Skin of body (tissue), 2 donors: ENCODE measurements around the gene FMN1. TPM values are rescaled to one million over a fixed set of nuclear protein-coding genes. Genes with fewer than 3 reads are reported as not detected.
A peak's percentile ranks its signal among the peaks of the same experiment; 100 is the strongest.
"Not testable (repeated sequence)": the region's sequence is repeated elsewhere in the genome, so short reads cannot be mapped to it uniquely, and the experiment has no call there.

Source experiments
- DNase-seq: peaks from one replicate; lab custom pipeline; 2025; lab: John Stamatoyannopoulos, UW
- total RNA-seq: library from RNA; depleted of rRNA; stranded (reverse); fragments of >200 nt; gene quantifications from one replicate; pipeline ENCODE4 v1.2.3, GENCODE V29; 2014

The FMN1 gene
- total RNA-seq, 1 donor from 2014 or later: 11.5 TPM

DNA sequence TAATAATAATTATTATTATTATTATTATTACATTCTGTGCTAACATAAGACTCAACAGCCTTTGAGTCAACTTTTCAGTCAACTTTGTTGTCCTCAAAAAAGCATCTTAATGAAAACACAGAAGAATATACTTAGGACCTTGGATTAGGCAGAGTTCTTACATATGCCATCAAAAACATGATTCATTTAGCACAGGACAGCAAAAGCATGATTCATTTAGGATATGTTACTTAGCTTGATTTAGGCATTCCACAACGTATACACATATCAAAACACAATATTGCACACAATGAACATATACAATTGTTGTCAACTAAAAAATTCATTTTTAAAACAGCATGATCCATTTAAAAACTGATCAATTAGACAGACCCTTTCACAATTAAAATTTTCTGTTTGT is 213.0 kb downstream of the FMN1 start:
- no peak for DNase-seq

- DNase-seq: no peak
Measured at GRCh38 chr15:32979710-32980109, 214.8 kb downstream of the FMN1 start.

- no peak for DNase-seq
Measured at GRCh38 chr15:32977506-32977905, 217.0 kb downstream of the FMN1 start.

DNA sequence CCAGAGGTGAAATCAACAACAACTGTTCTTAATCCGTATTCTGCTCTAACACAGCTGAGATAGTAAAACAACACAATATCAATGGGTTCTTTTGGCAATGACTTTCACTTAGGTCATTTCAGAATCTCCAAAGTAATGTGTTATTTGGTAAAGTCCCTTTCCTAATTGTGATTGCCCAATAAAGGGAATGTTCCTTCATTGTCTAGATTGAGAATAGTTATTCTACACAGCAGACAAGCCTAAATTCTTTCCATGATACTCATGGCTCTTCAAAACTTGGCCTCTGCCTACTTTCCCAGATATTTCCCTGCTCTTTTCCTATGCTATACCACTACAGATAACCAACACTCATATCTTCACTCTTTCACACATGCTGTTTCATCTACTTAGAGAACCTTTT is 219.8 kb downstream of the FMN1 start:
- no peak for DNase-seq

DNA sequence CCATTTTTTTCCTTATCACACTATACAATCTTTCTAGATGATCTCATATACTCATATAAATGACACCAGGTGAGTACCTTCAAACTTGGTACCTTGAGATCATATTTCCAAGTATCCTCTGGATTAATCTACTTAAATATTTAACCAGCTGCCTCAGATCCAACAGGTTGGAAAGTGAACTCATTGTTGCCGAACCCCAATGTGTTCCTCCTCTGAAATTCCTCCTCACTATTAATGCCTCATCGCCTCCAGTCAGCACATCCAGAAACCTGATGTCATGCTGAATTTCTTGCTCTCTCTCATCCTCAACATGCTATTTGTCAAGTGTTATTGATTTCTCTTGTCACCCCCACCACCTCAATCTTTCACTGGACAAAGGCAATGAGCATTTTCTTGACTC is 221.8 kb downstream of the FMN1 start:
- no peak for DNase-seq

GRCh38 chr15:32970847-32971246 is 223.7 kb downstream of the FMN1 start:
- DNase-seq: no peak

- DNase-seq: no peak
Measured at GRCh38 chr15:32967521-32967920, 227.0 kb downstream of the FMN1 start.

DNA sequence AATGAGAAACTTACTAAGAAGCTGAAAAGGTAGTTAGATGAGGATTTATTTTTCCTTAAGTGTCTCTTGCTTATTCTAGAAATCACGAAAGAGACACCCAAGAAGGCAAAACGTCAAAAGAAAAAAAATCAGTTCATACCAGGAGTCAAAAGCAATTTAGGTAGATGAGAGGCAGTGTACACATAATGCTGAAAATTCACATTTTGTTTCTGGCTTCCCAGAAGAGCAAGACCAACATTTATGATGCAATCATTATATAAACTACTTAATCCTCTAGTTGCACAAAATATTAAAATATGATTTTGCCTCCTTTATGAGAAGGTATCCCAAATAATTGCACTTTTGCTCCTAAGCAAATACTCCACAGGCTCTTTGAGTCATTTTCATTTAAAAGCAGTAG is 228.0 kb downstream of the FMN1 start:
- DNase-seq: no peak

GRCh38 chr15:32965897-32966296 is 228.6 kb downstream of the FMN1 start:
- no peak for DNase-seq

GRCh38 chr15:32959077-32959476 is 235.4 kb downstream of the FMN1 start:
- DNase-seq: no peak

DNA sequence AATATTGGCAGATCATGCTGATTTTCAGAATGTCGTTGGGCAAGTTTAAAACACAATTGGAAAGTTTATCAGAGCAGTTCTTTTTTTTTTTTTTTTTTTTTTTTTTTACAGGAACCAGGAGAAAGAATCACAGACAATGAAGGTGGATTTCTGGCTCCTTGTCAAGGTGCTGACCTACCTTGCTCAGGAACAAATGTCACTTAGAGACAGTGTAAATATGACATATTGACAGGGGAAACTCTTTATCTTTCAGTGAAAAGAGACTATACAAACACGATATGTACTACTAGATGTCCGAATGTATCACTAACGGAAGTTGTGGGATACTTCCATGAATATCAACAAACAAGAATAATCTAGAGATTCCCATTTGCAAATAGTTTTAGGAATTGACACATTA is 237.3 kb downstream of the FMN1 start:
- DNase-seq: no peak

DNA sequence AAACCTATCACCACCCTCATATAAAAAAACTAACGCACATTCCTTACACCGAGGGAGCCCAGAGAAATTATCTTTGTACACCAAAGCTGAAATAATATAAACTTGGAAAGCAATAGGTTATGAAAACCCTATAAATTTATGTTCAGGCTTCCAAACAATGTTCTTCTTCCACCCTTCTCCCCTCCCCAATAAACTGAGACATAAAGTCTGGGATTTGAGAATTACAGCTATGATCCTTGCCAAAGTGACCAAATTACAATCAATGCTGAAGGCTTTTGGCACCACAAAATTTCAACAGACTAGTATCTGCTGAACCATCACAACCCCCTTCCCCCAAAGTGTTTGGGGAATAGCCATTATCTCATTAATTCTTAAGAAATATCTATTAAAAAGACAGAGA is 237.8 kb downstream of the FMN1 start:
- peak; percentile 23 for DNase-seq

GRCh38 chr15:32956006-32956405 is 238.5 kb downstream of the FMN1 start:
- DNase-seq: peak; percentile 77

GRCh38 chr15:32953533-32953910 is 241.0 kb downstream of the FMN1 start:
- no peak for DNase-seq

DNA sequence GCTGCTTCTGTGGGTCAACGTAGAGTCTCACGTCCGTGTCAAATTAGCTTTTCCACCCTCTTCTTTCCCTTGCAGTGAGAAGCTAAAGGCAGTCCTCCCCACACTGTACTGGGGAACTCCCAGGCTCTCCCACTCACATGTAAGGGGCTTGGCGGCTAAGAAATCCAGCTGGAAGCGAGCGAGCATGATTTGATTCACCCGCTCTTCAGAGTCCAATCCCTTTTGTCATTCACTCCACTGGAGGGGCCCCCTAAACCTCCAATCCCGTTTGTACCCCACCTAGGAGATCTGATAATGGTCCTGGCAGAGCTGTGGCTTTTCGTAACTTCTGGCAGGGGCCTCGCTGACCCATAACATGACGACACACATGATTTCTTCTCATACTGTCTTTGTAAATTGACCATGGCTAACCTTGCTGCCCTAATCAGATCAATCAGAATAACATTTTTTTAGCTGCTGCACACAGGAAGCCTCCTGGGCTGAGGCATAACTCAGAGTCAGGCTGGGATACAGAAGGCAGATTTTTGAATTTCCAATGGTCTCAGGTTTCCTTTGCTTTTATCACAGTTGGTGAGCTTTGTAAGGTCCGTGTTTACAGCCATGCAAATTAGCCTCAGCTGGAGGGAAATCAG is 241.5 kb downstream of the FMN1 start:
- no peak for DNase-seq

GRCh38 chr15:32951736-32952464 is 242.6 kb downstream of the FMN1 start:
- peak; percentile 83 for DNase-seq

DNA sequence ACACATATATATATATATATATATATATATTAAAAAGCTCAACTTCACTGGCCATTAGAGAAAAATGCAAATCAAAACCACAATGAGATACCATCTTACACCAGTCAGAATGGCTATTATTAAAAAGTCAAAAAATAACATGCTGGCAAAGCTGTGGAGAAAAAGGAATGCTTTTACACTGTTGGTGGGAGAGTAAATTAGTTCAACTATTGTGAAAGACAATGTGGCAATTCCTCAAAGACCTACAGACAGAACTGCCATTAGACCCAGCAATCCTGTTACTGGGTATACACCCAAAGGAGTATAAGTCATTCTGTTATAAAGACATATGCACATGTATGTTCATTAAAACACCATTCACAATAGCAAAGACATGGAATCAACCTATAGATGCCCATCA is 244.5 kb downstream of the FMN1 start:
- not testable (repeated sequence) for DNase-seq

DNA sequence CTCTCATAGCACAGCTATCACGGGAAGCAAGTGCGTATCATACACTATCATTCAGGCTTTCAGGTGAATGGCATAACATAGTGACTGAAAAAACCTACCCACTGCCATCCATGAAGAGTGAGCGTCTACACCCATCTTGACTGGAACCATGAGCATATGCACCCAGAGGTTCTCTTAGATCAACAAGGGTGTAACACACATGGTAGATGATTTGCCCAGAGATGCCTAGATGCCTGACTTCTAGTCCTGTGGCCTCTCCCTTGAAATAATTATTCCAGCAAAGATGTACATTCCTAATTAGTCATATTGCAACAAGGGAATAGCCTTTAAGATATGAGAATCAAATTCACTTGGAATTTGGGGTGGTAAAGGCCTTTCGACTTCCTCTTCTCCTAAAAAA is 248.3 kb downstream of the FMN1 start:
- DNase-seq: no peak

- DNase-seq: no peak
Measured at GRCh38 chr15:32944431-32944830, 250.1 kb downstream of the FMN1 start.

DNA sequence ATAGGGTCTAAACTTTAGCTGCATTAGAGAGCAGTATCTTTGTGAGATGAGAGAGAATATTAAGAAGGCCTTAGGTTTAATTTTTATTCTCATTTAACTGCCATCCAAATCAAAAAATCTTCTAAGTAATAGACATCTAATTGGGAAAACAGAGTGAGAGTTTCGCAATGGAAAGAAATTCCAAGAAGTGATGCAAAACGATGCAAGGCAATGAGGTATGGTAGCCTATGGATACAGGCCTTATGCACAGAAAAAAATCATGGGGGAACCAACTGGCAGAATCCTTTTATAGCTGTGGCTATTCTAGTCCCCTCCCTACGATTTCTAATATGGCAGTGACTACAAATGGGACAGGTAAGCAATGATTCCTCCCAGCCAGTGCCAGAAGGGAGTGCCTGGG is 250.8 kb downstream of the FMN1 start:
- DNase-seq: no peak

GRCh38 chr15:32942401-32942841 is 252.1 kb downstream of the FMN1 start:
- no peak for DNase-seq

- no peak for DNase-seq
Measured at GRCh38 chr15:32941823-32942222, 252.7 kb downstream of the FMN1 start.

DNA sequence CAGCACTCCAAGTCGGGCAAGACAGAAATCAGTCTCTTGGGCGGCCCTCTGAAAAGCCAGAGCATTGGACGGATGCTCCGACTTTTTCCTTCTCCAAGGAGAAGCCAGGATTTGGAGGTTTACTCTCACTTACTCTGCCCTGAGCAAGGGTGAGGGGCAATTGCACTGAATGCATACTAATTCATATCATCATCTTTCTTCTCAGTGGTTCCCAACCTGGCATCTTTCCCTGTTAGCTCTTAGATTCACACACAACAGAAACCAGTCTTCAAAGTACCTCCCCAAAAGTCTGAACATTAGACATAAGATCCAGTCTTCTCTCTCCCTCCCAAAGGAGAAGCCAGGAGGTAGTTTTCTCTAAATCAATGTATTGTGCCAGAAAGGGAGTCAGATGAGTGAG is 257.5 kb downstream of the FMN1 start:
- DNase-seq: no peak
